Measurements from ENCODE around the gene KLC1. TPM values are rescaled to one million over a fixed set of nuclear protein-coding genes. Genes with fewer than 3 reads are reported as not detected.
A peak's percentile ranks its signal among the peaks of the same experiment; 100 is the strongest.

Gene KLC1
- total RNA-seq, 4 donors from 2014 or later, result 195 to 421 (median 214) TPM

- peaks cover 49% of the 10 kb centered on the region for H3K36me3 ChIP-seq
- TF ChIP-seq POLR2A (IDR thresholded peaks at IDR 0.05) (no peak), EP300 (IDR thresholded peaks at IDR 0.05) (no peak), POLR2AphosphoS5 (IDR thresholded peaks at IDR 0.05) (no peak), CTCF (IDR thresholded peaks at IDR 0.05) (no peak)
- 94% methylated on average over 5 of the region's 5 CpGs for WGBS
- no peak overlapping the region for H3K27ac ChIP-seq
- no peaks in the 10 kb centered on the region for H3K4me1 ChIP-seq
- H3K27me3 ChIP-seq, result no peaks in the 10 kb centered on the region
- H3K9me3 ChIP-seq, result no peaks in the 10 kb centered on the region
- peak in 1 of 2 donors; percentile 59 for DNase-seq (ENCODE audit: low spot score in 2 of 2)
- no peak overlapping the region for H3K4me3 ChIP-seq
Measured at GRCh38 chr14:103748534-103748857, 119.5 kb downstream of the KLC1 start.

GRCh38 chr14:103749452-103749851, 120.4 kb downstream of the KLC1 start:
- H3K4me3 ChIP-seq, result no peak overlapping the region
- no peaks in the 10 kb centered on the region for H3K9me3 ChIP-seq
- H3K27me3 ChIP-seq, result no peaks in the 10 kb centered on the region
- H3K36me3 ChIP-seq, result peaks cover 49% of the 10 kb centered on the region
- 93% methylated on average over 5 of the region's 5 CpGs for WGBS
- no peak overlapping the region for H3K27ac ChIP-seq
- no peaks in the 10 kb centered on the region for H3K4me1 ChIP-seq
- TF ChIP-seq EP300 (IDR thresholded peaks at IDR 0.05), result no peak
- no peak for TF ChIP-seq POLR2A (IDR thresholded peaks at IDR 0.05)
- DNase-seq (ENCODE audit: low spot score in 2 of 2), result no peak

GRCh38 chr14:103749860-103750259, 120.8 kb downstream of the KLC1 start:
- no peak overlapping the region for H3K4me3 ChIP-seq
- H3K36me3 ChIP-seq, result peaks cover 45% of the 10 kb centered on the region
- no peak overlapping the region for H3K27ac ChIP-seq
- H3K4me1 ChIP-seq, result no peaks in the 10 kb centered on the region
- no peak for TF ChIP-seq POLR2AphosphoS5 (IDR thresholded peaks at IDR 0.05)
- peak in 1 of 2 donors; percentile 12 for TF ChIP-seq CTCF (IDR thresholded peaks at IDR 0.05)
- DNase-seq (ENCODE audit: low spot score in 2 of 2), result no peak
- H3K27me3 ChIP-seq, result no peaks in the 10 kb centered on the region
- 73% methylated on average over 5 of the region's 5 CpGs for WGBS
- H3K9me3 ChIP-seq, result no peaks in the 10 kb centered on the region

Other genes with a start within 250 kb of the KLC1 start
- 10 to 100 TPM; 44.6 to 95.2 (median 57.2) TPM for gene MARK3, start 243.8 kb upstream of the KLC1 start, total RNA-seq
- gene CKB, start 106.4 kb upstream of the KLC1 start, total RNA-seq, result 100 to 1,000 TPM; 107 to 172 (median 128) TPM
- gene TRMT61A, start 100.0 kb upstream of the KLC1 start, total RNA-seq, result 10 to 100 TPM; 15.9 to 21.9 (median 18.5) TPM
- gene BAG5, start 66.6 kb upstream of the KLC1 start, total RNA-seq, result 10 to 100 TPM; 30.2 to 55.1 (median 39.9) TPM
- 10 to 100 TPM; 17.1 to 30.3 (median 21.9) TPM for gene COA8, start 66.3 kb upstream of the KLC1 start, total RNA-seq
- gene XRCC3, start 86.2 kb downstream of the KLC1 start, total RNA-seq, result 10 to 100 TPM in 3 of 4 donors, 1 to 10 TPM in 1; 7.5 to 20.5 (median 19.5) TPM
- 100 to 1,000 TPM; 168 to 190 (median 177) TPM for gene ZFYVE21, start 86.6 kb downstream of the KLC1 start, total RNA-seq
- gene PPP1R13B, start 218.4 kb downstream of the KLC1 start, total RNA-seq, result 10 to 100 TPM; 21.7 to 51.6 (median 36.4) TPM